Measurements from ENCODE around the gene ANKRD33.

ANKRD33 gene

DNA sequence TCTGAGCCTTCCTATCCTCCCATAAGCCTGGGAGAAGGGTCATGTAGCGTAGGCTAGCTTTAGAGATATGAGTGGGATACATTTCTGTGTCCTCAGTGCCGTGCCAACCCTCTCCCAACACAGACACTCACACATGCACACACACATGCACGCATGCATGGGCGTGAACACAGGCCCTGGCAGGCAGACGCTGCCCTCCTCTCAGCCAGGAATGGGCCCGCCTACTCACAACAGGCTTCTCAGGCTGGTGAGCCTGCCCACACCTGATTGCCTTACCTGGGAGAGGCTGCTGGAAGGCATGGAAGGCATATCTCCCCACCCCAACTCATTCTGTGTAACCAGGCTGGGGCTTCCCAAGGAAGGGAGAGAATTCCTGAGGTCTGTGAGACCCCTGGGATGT lies 50.8 kb downstream of the ANKRD33 start:
- no peak for FAIRE-seq
- TF ChIP-seq POLR2A (IDR thresholded peaks at IDR 0.05; ENCODE audit: low read depth, low read length) (no peak), TAF1 (IDR thresholded peaks at IDR 0.05; ENCODE audit: low read depth, low read length) (no peak), PAX5 (IDR thresholded peaks at IDR 0.05; ENCODE audit: insufficient read depth, low read length, severe bottlenecking) (no peak), POU2F2 (IDR thresholded peaks at IDR 0.05; ENCODE audit: low read depth, low read length) (no peak), SPI1 (IDR thresholded peaks at IDR 0.05; ENCODE audit: low read depth, low read length) (no peak), POLR2AphosphoS5 (IDR thresholded peaks at IDR 0.05; ENCODE audit: low read depth, low read length) (no peak)
- DNase-seq (ENCODE audit: insufficient read length, low spot score): no peak

GRCh38 chr12:51941011-51941581 lies 53.2 kb downstream of the ANKRD33 start:
- no peak for TF ChIP-seq POU2F2 (IDR thresholded peaks at IDR 0.05; ENCODE audit: low read depth, low read length)
- TF ChIP-seq TAF1 (IDR thresholded peaks at IDR 0.05; ENCODE audit: low read depth, low read length): no peak
- TF ChIP-seq PAX5 (IDR thresholded peaks at IDR 0.05; ENCODE audit: insufficient read depth, low read length, severe bottlenecking): no peak
- TF ChIP-seq SPI1 (IDR thresholded peaks at IDR 0.05; ENCODE audit: low read depth, low read length): no peak
- TF ChIP-seq POLR2A (IDR thresholded peaks at IDR 0.05; ENCODE audit: low read depth, low read length): no peak
- no peak for TF ChIP-seq POLR2AphosphoS5 (IDR thresholded peaks at IDR 0.05; ENCODE audit: low read depth, low read length)
- no peak for FAIRE-seq
- no peak for DNase-seq (ENCODE audit: insufficient read length, low spot score)

Data from GM12891 (cell line).